Activated naive CD8-positive, alpha-beta T cell treated with anti-CD3 and anti-CD28 coated beads, Interleukin-2, amount 50 U/mL, for 24 hours (primary cell): Measurements from ENCODE around the gene PBRM1.

ENCODE experiments used
- ATAC-seq: fragments of 150-1000 bp; cut with Tn5 transposase; one replicate; pipeline ENCODE4 v1.10.0; 2021
- DNase-seq: peaks from one replicate; pipeline ENCODE4 v3.0.0; 2021
- H3K27ac Mint-ChIP-seq: one replicate; pipeline ENCODE4 v1.8.0; 2021; ENCODE audit warnings: mild to moderate bottlenecking, mixed read lengths
- H3K27me3 Mint-ChIP-seq: one replicate; pipeline ENCODE4 v1.8.0; 2021; ENCODE audit warnings: mixed read lengths
- H3K36me3 Mint-ChIP-seq: one replicate; pipeline ENCODE4 v1.8.0; 2021; ENCODE audit warnings: low read depth, mixed read lengths
- H3K4me1 Mint-ChIP-seq: one replicate; pipeline ENCODE4 v1.8.0; 2021; ENCODE audit warnings: mixed read lengths
- H3K4me3 Mint-ChIP-seq: one replicate; pipeline ENCODE4 v1.8.0; 2021; ENCODE audit warnings: mild to moderate bottlenecking, moderate library complexity, mixed read lengths
- H3K9me3 Mint-ChIP-seq: one replicate; pipeline ENCODE4 v1.8.0; 2021; ENCODE audit warnings: mixed read lengths

Gene PBRM1

DNA sequence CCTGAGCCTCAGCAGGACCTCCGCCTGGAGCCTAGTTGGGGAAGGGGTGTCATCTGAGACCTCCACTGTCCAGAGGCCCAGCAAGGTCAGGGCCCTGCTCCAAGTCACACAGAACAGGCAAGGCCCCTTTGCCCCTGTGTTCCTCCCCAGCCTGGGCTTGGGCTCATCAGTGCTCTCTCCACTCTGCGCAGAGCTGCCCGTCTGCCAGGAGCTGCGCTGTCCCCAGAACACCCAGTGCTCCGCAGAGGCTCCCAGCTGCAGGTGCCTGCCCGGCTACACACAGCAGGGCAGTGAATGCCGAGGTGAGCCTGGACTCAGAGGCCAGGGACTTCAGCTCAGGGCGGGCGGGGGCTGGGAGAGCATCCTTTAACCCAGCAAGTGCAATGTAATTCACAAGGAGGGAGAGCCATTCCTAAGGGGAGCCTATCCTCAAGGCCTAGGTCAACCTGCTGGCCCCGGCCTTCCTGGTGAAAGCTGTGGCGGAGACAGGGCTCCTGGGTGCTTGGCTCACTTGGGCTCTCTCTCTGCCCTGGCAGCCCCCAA is 182.8 kb downstream of the PBRM1 start:
- H3K36me3 Mint-ChIP-seq, result no peaks in the 10 kb centered on the region
- DNase-seq (no peak), ATAC-seq (no peak)
- no peaks in the 10 kb centered on the region for H3K27me3 Mint-ChIP-seq
- no peak overlapping the region for H3K27ac Mint-ChIP-seq
- no peak overlapping the region for H3K4me3 Mint-ChIP-seq
- peaks cover 6% of the 10 kb centered on the region for H3K4me1 Mint-ChIP-seq
- H3K9me3 Mint-ChIP-seq, result no peaks in the 10 kb centered on the region

DNA sequence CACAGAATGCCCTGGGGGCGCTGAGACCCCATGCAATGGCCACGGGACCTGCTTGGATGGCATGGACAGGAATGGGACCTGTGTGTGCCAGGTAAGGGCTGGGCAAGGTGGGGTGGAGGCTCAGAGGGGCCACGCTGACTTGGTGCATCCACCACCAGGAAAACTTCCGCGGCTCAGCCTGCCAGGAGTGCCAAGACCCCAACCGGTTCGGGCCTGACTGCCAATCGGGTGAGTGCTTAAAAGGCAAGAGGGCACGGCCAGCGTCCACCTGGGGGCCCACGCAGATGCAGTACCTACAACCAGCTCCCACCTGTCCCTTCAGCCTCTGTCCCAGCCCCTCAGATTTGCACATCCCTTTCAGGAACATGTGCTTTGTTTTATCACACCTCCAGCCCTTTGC is 183.7 kb downstream of the PBRM1 start:
- no peaks in the 10 kb centered on the region for H3K27me3 Mint-ChIP-seq
- peaks cover 6% of the 10 kb centered on the region for H3K4me1 Mint-ChIP-seq
- H3K9me3 Mint-ChIP-seq, result no peaks in the 10 kb centered on the region
- H3K36me3 Mint-ChIP-seq, result no peaks in the 10 kb centered on the region
- ATAC-seq (no peak), DNase-seq (no peak)
- H3K4me3 Mint-ChIP-seq, result no peak overlapping the region
- no peak overlapping the region for H3K27ac Mint-ChIP-seq

DNA sequence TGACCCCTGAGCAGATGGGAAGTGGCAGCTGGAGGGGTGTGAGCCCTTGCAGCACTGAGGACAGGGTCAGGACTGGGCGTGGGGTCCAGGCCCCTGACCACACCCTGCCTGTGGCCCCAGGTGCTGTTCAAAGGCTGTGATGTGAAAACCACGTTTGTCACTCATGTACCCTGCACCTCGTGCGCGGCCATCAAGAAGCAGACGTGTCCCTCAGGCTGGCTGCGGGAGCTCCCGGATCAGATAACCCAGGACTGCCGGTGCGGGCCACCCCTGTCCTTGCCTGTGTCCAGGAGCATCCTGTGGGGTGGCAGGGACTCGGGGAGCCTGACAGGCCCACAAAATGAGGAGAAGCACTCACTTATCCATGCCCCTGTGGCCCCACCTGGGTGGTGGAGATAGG is 184.7 kb downstream of the PBRM1 start:
- DNase-seq (no peak), ATAC-seq (no peak)
- Mint-ChIP-seq H3K36me3 (no peaks in the 10 kb centered on the region), H3K4me1 (peaks cover 6% of the 10 kb centered on the region), H3K27me3 (no peaks in the 10 kb centered on the region), H3K27ac (no peak overlapping the region), H3K4me3 (no peak overlapping the region), H3K9me3 (no peaks in the 10 kb centered on the region)

DNA sequence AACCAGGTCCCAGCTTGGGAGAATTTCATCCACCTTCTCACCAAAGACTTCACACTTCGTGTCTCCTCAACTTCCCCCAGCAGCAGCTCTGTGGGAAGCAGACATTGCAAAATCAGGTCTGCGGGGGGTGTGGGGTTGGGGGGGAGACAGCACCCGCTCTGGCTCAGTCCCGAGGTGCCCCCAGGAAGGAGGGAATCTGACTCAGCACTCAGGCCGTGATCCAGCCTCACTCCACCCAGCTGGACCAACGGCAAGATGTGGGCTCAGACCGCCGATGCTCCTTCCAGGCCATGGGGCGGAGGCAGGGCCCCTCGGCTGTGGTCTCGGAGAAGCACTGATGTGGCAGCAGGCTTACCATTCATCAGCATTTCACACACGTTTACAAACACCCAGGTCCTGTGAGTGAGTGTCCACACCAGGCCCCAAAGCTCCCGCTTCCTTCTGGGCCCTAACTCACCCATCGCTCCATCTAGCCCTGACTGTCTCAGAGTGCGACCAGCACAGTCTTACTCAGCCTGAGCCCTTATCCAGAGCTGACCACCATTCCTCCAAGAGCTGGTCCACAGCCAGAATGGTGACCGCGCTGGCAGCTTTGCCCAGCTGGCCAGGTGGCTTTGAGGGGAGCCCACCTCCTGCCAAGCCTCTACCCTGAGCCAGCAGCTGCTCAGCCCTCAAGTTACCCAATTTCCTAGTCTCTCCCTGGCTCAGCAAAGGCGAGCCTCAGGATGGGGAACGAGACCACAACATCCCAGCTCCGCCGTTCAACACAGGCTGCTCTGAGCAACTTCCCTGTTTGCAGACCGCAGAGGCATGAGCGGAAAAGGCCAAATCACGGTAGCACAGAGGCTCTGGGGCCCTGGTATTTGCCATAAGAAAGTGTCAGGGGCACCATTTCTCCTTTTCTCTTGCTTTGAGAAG is 187.3 kb downstream of the PBRM1 start:
- Mint-ChIP-seq H3K4me1 (peaks cover 6% of the 10 kb centered on the region), H3K36me3 (no peaks in the 10 kb centered on the region), H3K27me3 (no peaks in the 10 kb centered on the region), H3K27ac (no peak overlapping the region), H3K4me3 (no peak overlapping the region), H3K9me3 (no peaks in the 10 kb centered on the region)
- no peak for DNase-seq
- no peak for ATAC-seq

DNA sequence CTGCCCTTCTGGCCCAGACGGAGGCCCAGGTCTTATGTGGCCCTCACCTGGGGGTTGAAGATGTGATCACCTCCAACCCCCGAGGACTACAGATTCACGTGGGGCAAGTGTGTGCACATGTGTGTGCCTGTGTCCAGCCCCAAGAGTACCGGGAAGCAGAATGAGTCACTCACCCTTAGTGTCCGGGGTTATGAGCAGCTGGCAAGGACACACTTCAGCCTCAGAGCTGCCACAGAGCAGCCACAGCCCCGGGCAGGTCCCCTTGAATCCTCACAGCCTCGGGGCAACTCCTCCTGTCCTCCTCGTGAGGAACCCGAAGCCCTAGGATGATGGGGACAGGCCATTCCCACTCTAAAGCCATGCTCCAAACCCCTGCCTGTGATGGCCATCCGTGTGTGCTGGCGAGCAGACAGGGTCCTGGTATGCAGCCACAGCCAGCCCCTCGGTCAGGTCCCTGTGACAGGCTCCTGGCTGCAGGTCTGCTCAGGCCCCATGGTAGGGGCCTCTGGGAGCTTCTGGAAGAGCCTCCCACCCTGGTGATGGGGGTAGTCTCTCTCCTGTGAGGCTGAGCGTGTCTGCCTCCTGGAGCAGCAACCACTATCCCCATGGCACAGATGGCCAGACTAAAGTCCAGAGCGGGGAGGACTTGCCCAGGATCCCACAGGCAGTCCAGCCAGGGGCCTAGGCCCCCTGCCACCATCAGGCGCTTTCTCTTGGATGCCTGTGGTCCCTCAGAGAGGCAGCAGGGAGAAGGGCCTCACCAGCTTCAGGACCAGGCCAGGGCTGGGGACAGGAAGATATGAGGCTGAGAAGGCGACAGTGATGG is 189.7 kb downstream of the PBRM1 start:
- ATAC-seq (no peak), DNase-seq (no peak)
- Mint-ChIP-seq H3K27ac (no peak overlapping the region), H3K4me3 (no peak overlapping the region), H3K4me1 (peaks cover 6% of the 10 kb centered on the region), H3K27me3 (no peaks in the 10 kb centered on the region), H3K9me3 (no peaks in the 10 kb centered on the region), H3K36me3 (peaks cover 5% of the 10 kb centered on the region)
